GM21515 (cell line): ENCODE data around the gene RNF43.
A peak's percentile ranks its signal among the peaks of the same experiment; 100 is the strongest.

Source experiments
- ATAC-seq: cut with Tn5 transposase; IDR thresholded peaks from one replicate; pipeline ENCODE4 v1.9.1; 2021; ENCODE audit not compliant: unreplicated experiment

RNF43 gene

DNA sequence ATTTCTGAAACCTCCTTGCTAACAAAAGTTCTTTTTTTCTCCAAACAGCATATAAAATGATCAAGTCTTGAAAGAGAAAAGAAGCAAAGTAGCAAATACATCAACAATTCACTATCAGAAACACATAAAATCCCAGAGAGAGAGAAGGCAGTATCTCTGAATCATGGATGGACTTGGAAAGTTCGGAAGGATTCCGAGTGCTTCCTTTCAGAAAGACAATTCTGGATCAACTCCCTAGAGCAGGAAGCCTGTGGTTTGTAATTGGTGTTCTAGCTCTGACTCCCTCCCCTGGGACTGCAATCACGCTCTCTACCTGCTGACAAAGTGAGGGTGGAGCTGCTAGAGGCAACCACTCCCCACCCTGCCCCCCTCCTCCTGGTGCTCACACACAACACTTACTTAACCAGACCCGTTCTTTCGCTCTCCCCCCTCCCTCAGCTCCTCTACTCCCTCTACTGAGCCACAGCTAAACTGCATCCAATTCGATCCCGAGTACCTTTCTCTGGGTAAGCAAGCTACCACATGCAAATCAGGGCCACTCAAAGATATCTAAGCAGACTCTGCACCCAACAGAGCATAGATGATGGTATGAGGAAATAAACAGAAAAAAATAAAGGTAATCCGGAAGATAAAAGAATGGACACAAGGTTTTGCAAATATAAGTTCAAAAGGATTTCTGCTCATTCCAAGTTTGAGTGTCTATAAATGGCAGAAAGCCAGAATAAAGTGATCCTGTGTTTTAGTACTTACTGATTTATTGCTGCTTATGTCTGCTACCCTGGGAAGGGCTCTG, at the start of gene RNF43:
Gene RNF43 (minus strand): TSS at position 235 of the 793 bp plus-strand sequence. CDS start 1,957 bp downstream, outside the sequence.
- peak; percentile 96 for ATAC-seq

DNA sequence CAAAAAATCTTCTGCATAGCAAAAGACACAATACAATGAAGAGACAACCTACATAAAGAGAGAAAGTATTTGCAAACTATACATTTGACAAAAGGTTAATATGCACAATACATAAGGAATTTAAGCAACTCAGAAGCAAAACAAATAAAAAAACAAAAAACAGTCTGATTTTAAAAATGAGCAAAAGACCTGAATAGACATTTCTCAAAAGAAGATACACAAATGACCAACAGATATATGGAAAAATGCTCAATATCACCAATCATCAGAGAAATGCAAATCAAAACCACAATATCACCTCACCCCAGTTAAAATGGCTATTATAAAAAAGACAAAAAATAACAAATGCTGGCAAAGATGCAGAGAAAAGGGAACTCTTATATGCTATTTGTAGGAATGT, 38.2 kb upstream of the RNF43 start:
- ATAC-seq: no peak

DNA sequence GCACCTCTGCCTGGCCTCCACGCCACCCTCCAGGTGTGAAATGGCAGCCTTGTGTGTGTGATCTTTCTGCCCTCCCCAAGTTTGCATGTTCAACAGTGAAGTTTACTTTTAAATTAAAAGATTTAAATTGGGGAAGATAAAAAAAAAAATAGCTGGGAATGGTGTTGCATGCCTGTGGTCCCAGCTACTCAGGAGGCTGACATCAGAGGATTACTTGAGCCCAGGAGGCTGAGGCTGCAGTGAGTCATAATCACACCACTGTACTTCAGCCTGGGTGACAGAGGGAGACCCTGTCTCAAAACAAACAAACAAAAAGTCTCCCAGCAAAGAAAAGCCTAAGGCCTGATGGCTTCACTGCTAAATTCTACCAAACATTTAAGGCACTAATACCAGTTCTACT, 35.4 kb upstream of the RNF43 start:
- no peak for ATAC-seq

DNA sequence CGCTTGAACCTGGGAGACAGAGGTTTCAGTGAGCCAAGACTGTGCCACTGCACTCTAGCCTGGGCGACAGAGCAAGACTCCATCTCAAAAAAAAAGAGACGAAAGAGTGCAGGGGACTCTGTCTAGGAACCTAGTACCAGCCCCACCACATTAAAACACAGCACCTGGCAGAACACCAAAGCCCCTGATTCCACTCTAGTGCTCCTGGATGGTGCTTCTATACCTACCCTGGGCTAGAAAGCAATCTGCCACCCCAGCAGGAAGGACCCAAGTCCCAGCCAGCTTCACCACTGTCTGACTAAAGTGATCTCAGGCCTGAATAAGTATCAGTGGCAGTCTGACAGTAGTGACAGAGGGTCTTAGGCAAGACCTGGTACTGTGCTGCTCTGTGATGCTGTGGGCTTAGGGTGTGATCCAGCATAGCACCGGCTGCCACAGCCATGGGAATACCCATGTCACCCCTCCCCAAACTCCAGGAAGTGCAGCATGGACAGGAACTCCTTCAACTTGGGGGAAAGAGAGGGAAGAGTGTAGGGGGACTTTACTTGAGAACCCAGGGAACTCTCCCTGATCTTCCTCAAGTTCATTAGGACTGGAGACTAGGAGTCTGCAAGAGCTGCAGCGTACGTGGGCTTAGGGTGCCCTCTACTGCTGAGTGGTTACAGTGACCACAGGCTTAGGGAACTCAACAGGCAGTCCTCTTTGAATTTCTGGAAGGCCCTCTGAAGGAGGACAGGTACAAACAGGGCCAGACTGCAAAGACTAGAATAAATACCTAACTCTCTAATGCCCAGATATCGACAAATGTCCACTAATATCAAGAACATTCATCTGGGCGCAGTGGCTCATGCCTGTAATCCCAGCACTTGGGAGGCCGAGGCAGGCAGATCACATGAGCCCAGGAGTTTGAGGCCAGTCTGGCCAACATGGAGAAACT, 30.0 kb upstream of the RNF43 start:
- no peak for ATAC-seq

DNA sequence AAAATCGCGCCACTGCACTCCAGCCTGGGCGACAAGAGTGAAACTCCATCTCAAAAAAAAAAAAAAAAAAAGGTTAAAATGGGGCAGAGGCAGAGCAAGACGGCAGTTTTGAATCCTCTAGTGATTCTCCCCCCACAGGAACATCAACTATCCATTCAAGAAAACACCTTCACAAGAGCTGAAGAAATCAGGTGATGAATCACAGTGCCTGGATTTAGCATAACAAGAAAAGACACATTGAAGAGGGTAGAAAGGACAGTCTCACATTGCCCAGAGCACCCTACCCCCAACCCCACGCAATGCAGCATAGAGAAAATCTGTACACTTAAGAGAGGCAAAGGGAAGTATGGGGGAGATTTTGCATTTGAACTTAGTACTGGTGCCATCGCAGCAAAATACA, 28.8 kb upstream of the RNF43 start:
- no peak for ATAC-seq

DNA sequence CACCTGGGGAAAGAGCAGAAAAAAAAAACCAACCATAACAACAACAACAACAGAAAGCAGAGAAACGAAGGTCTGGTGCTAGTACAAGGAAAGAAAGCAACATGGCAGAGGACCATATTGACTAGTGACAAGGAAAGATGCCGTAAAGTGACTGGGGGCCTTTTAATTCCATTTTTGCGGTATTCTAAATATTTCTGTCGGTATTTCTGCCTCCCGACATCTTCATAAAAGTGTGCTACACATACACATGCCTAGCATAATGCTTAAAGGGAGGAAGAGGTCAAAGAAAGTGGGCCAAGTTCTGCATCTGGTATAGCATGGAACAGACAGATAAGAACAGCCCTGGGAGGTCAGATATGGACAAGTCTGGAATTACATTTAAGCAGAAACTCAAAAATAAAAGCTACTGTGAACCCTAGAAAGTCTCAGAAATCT, 19.5 kb upstream of the RNF43 start:
- ATAC-seq: no peak

DNA sequence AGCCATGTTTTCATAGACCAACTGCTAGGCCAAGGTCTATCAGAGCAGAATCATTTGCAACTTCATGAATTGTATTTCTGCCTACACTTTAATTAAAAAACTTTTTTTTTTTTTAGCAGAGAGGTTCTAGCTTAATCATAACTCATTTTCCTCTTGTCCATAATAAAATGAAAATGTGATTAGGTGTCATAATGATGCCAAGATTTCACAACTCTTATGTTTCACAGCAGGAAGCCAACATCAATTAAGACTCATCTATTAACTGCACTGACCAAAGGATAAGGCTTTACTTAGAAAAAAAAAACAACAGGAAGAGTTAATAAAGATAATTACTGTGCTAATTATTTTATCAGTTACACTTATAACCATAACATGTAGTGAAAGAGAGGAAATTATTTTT, 18.9 kb upstream of the RNF43 start:
- no peak for ATAC-seq

DNA sequence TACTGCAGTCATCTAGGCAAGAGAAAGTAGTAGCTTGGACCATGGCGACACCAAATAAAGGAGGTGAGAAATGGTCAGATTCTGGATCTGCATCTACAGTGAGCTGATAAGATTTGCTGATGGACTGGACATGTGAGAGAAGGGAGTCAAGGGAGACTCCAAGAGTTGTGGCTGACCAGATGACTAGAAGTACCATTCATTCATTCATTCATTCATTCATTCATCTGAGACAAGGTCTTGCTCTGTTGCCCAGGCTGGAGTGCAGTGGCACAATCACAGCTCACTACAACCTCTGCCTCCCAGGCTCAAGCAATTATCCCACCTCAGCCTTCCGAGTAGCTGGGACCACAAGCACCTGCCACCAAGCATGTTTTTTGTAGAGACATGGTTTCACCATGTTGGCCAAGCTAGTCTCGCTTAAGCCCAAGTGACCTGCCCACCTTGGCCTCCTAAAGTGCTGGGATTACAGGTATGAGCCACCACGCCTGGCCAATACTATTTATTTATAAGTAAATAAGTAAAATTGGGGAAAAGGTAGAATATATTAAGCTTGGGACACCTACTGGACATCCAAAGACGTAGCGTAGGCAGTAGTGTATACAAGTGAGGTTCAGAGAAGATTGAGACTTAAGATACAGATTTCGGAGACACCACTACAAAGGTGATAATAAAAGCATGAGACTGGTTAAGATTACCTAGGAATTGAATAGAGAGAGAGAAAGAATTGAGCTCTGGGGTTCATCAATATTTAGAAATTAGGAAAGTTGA, 15.7 kb upstream of the RNF43 start:
- no peak for ATAC-seq

DNA sequence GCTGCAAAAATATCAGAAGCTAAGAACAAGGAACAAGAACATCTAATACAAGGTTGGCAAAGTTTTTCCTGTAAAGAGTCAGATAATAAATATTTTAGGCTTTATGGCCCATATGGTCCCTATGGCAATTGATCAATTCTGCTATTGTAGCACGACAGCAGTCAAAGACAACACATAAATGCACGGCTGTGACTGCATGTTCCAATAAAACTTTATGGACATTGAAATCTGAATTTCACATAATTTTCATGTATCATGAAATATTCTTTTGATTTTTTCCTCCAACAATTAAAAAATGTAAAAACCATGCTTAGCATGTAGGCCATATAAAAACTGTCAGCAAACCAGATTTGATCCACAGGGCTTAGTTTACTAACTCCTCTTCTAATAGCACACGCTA, 10.5 kb upstream of the RNF43 start:
- no peak for ATAC-seq

DNA sequence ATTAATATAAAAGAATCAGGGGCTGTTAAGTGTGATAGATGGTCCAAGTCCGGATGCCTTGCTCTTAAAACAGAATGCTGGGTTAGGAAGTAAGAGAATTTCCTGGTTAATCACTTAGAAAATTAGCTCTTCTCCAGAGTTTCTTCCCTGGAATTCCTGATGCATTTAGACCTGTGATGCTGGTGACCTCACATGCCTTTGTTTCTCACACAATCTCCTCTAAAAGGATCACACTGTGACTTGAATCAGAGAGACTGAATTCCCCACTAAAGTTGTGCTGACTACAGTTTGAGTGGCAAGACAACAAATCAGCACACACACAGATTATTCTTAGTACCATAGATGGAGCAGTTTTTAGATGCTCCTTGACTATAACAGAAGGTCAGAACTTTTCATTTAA, 4.4 kb upstream of the RNF43 start:
- no peak for ATAC-seq

DNA sequence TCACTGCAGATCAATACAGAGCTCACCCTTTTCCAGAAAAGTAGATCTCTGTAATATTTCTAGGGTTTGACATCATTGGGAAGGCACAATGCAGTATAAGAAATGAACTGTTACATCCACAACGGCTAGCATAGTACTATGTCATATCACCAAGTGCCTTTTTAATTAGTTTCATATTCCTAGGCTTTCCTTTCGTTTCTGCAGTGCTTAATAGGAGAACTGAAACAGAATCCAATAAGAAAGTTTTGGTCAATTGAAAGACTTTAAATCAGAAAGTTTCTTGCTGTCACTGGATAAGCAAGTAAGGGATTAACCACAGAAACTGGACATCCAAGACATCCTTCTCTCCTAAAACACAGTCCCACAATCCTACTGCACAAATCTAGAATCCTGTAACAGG, 3.5 kb upstream of the RNF43 start:
- ATAC-seq: no peak

DNA sequence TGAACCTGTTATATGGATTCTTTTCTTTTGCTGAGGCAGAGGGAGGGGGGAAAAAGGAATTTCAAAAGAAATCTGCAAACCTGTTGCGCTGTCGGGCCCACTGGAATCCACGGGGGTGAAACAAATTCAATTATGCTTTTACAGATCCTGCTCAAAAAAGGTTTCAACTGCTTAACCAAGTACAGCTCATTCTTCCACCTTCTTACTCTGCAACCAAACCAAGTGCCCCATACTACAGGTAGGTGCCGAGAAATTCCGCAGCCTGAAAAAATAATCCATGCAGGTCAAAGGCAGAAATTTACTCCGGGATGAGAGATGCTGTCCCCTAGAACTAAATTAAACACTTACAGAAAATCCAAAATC, 416 bp downstream of the RNF43 start:
- no peak for ATAC-seq

DNA sequence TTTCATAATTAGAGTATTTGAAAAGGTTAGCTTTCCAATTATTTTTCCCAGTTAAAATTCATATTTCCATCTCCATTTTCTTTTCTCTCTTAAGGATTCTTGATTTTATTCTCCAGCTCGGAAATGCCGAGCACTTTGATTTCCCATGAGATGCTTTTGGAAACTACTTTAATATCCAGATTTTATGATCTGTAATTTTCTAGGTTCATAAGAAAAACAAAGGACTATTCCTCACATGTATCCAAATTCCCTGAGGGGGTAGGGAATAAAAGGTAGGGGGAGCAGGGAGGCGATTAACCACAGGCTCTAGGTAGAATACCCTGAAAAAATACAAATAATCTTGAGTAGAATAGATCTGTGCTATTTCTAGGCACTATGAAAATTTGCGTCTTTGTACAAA, 938 bp downstream of the RNF43 start:
- no peak for ATAC-seq

DNA sequence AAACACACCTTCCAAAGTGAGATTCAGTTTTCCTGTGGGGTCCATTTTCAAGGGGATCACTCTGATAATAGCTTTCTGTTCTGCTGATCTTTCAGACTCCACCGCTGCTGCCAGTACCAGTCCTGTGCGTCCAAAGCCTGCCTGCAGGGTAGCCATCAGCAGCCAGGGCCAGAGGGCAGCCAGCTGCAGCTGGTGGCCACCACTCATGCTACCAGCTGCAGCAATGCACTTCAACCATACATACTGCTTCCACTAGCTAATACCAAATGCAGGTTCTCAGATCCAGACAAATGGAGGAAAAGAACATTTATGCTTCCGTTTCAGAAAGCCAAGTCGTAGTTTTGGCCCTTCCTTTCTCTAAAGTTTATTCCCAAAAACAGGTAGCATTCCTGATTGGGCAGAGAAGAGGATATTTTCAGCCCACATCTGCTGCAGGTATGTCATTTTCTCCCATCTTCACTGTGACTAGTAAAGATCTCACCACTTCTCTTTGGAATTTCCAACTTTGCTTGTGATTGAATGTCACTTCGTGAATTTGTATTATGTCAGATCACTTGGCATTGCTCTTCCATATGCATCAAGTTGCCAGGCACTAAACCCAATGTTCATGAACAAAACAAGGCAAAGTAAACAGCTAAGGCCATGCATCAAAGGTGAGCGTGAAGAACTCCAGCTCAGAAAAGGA, 1.8 kb downstream of the RNF43 start:
- no peak for ATAC-seq

DNA sequence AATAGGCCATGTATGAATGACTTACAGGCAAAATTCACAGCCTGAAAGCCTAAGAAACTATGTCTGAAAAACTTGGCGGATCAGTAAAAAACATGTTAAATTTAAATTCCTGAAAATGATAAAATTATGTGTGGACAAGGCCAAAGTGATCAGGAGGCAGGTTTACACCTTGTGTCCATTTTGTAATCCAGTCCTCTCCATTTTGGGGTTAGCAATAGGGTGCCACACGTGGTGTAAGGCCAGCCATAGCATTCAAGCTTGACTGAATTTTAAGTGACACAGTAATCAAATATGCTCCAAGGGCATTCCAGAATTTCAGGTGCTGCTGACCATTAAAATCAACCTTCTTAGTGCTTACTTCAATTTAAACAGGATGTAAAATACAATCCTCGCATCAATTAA, 2.7 kb downstream of the RNF43 start:
- ATAC-seq: no peak

DNA sequence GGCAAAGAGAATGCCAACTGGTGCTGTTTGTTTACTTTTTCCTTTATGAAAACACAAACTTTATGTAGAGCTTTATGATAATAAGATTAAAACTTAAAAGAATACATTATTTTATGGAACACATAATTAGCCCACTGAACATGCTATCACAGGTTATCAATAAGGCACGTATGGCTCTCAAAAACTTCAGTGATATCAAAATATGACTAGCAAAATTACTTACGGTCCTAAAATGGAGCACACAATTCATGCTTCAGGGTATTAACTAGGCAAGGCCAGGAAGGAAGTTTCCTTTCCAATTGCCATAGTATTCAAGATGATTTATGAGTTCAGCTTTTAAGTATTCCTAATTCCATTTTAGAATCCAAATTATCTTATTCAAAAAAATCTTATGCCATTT, 3.6 kb downstream of the RNF43 start:
- ATAC-seq: no peak

DNA sequence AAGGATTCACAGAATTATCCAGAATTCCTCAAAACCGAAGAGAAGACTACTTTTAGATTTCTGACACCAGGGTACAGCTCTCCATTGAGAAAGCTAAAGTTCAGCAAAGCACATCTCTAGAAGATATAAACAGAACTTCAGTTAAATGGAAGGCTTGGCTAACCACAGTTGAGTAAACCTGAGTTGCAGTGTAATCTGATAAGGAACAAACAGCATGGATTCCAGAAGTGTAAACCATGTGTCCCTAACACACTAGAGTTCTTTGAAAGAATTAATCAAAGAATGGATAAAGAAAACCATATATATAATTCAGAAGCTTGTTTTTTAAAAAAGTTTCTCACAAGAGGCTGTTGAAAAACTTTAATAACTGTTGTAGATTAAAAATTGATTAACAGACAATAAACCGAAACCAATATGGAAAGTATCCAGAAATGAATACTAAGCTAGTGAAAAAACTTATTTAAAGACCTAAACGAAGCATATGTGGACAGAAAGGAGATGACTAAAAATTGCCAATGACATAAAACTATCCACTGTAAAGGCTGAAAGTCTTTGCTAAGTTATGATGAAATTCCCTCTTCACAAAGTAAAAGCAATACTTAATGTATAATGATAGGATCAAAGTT, 4.3 kb downstream of the RNF43 start:
- no peak for ATAC-seq

DNA sequence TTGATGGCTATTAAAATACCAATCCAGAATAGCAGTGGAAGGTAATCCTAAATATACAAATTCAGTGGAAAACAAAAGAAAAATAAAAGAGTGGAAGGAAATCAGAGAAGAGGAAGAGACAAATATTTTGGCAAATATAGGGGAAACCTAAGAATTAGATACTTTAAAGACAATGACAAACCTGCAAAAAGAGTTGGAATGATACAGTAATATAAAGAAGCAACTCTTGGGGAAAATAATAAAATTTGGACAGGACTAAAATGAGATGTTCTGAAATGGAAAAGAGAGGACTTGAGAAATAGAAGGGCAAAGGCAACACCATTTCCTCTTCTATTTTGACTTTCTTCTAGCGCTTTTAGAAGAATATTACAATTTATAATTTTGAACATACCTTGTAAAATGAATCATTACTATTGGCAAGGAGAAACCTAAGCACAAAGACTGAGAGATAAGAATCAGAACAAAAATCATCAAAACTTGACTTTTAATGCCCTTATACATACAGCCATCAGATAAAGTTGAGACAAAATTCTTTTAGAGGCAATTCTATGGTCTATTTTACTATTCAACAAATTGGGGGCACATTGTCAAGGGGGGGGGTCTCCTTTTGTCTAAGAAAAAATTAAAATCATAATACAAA, 5.2 kb downstream of the RNF43 start:
- no peak for ATAC-seq

DNA sequence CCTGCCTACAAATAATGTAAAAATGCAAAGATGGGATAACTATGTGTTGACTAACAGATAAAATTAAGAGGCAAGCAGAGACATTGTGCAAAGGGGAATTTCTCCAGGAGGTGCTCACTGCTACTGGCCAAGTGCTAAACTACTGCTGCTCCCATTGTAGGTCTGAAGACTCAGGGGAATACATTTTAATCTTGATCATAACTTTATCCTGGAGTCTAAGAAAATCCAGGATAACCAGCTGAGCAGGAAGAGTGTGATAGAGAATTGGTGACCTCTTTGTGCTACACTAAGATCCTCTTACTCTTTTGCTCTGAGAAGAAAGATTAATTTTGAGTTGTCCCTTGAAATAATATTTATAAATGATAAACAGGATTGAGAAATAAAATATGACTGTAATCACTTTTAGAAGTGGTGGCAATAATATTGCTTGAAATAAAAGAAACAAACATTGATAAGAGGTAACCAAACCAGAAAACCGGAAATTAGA, 5.9 kb downstream of the RNF43 start:
- no peak for ATAC-seq
